GM23248 (cell line): ENCODE results near the gene ELMO1.

ENCODE experiments used
- EZH2 ChIP-seq: fragments of 200-600 bp; sonication (generic); IDR thresholded peaks from 2 replicates; pipeline ENCODE4 v1.6.1; 2018; ENCODE audit warnings: antibody characterized with exemption, mild to moderate bottlenecking; ENCODE audit not compliant: insufficient read depth, poor library complexity, severe bottlenecking
- EZH2phosphoT487 ChIP-seq: fragments of 200-600 bp; sonication (generic); IDR thresholded peaks from 2 replicates; pipeline ENCODE4 v1.6.1; 2018; ENCODE audit warnings: antibody characterized with exemption, moderate library complexity, mild to moderate bottlenecking, low read depth; ENCODE audit not compliant: insufficient read depth

GRCh38 chr7:37455081-37455480 lies 6.4 kb upstream of the ELMO1 start:
- no peak for TF ChIP-seq EZH2phosphoT487
- TF ChIP-seq EZH2, result no peak
